Astrocyte of the cerebellum (primary cell): ENCODE results near the gene MED22.

Source experiments
- DNase-seq: peaks from one replicate; pipeline ENCODE4 v3.0.0-alpha.2; 2011; ENCODE audit warnings: low read depth
- H3K4me3 ChIP-seq: 2 replicates; pipeline ENCODE4 v1.5.1; 2011; ENCODE audit warnings: mild to moderate bottlenecking, low read depth, low read length, moderate library complexity
- in situ Hi-C: cut with HindIII; loops from 2 replicates; pipeline ENCODE4 v1.10.0; 2017; ENCODE audit warnings: low sequenced_read_pairs
- TF ChIP-seq, protein P1 (sequence below): IDR thresholded peaks from 2 replicates; pipeline ENCODE4 v1.5.1; 2012; ENCODE audit warnings: low read length, low read depth, moderate library complexity, mild to moderate bottlenecking; ENCODE audit errors: missing control alignments

MED22 gene

DNA sequence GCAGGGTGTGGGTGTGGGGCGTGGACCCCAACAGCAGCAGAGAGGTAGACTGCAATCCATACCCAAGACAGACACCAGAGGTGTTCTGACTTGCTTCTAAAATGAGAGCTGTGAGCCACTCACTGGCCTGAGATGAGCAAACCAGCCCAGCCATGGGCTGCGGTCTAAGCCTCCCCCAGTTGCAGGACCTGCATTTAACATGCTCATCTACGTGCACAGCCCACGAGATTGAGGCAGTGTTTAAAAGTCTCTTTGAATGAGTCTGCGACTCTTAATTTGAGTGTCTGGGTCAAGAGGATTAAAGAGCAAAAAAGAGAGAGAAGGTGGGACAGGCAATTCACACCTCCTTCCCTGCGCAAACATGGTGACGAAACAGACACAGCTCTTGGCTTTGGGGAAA is 22.0 kb upstream of the MED22 start:
- no peak overlapping the region for H3K4me3 ChIP-seq
- in situ Hi-C loops = loop anchor here (5.0 kb wide), 1 partner anchor 47 kb away; the partner anchor contains the start of gene REXO4
- TF ChIP-seq, protein P1, sequence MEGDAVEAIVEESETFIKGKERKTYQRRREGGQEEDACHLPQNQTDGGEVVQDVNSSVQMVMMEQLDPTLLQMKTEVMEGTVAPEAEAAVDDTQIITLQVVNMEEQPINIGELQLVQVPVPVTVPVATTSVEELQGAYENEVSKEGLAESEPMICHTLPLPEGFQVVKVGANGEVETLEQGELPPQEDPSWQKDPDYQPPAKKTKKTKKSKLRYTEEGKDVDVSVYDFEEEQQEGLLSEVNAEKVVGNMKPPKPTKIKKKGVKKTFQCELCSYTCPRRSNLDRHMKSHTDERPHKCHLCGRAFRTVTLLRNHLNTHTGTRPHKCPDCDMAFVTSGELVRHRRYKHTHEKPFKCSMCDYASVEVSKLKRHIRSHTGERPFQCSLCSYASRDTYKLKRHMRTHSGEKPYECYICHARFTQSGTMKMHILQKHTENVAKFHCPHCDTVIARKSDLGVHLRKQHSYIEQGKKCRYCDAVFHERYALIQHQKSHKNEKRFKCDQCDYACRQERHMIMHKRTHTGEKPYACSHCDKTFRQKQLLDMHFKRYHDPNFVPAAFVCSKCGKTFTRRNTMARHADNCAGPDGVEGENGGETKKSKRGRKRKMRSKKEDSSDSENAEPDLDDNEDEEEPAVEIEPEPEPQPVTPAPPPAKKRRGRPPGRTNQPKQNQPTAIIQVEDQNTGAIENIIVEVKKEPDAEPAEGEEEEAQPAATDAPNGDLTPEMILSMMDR = no peak
- DNase-seq = no peak

GRCh38 chr9:133369422-133369821 is 21.5 kb upstream of the MED22 start:
- in situ Hi-C loops = no loop called here
- no peak for DNase-seq
- H3K4me3 ChIP-seq = no peak overlapping the region
- TF ChIP-seq, protein P1 = no peak

- H3K4me3 ChIP-seq = no peak overlapping the region
- no peak for DNase-seq
- TF ChIP-seq, protein P1 = no peak
- in situ Hi-C loops = no loop called here
Measured at GRCh38 chr9:133368249-133368881, 20.4 kb upstream of the MED22 start.

DNA sequence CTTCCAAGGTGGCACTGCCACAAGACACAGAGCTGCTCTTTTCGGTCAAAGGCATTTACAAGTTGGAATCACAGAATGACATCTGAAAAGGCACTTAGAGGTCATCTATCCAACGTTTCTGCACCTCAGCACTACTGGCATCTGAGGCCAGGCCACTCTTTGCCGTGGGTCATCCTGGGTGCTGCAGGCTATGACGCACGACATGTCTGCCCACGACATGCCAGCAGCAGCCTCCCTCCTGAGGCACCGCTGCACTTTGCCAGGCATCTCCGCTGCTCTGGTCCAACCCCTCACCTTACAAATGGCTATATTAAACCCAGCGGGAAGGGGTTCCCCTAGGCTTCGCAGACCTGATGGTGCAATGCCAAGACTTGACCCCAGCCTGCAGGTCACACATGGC is 19.8 kb upstream of the MED22 start:
- in situ Hi-C loops = no loop called here
- TF ChIP-seq, protein P1 = no peak
- no peak for DNase-seq
- H3K4me3 ChIP-seq = no peak overlapping the region

GRCh38 chr9:133367221-133367620 is 19.3 kb upstream of the MED22 start:
- H3K4me3 ChIP-seq = no peak overlapping the region
- no peak for DNase-seq
- in situ Hi-C loops = no loop called here
- TF ChIP-seq, protein P1 = no peak

DNA sequence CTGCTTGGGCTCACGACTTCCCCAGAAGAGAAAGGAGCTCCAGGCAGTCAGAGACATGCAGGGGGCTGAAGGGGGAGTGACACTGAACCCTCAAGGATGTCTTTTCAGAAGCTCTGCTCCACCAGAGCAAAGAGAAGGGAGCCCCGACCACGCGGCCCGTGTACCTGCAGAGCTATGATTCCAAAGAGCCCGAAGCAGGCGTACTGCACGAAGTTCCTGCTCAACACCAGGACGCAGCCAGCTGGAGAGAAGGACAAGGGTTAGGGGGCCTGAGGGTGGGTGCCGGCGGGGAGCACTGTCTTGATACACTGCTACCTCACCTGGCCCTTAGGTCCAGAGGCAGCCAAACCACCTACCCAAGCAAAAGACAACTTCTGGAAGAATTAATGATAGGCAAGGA is 18.5 kb upstream of the MED22 start:
- in situ Hi-C loops = no loop called here
- H3K4me3 ChIP-seq = no peak overlapping the region
- TF ChIP-seq, protein P1 = no peak
- no peak for DNase-seq
